Epithelial cell of proximal tubule (primary cell): ENCODE results near the gene RFXANK. TPM values are rescaled to one million over a fixed set of nuclear protein-coding genes. Genes with fewer than 3 reads are reported as not detected.

Experiments
- DNase-seq: peaks from one replicate; pipeline ENCODE4 v3.0.0-alpha.2; 2011; ENCODE audit warnings: low read depth
- H3K4me3 ChIP-seq: 2 replicates; pipeline ENCODE4 v1.5.1; 2011; ENCODE audit warnings: low read depth, mild to moderate bottlenecking, low read length
- total RNA-seq: library from RNA; depleted of rRNA; stranded (reverse); fragments of >200 nt; gene quantifications from 2 replicates; pipeline ENCODE4 v1.2.3, GENCODE V29; 2015
- TF ChIP-seq, protein P1 (sequence below): conservative IDR thresholded peaks from 2 replicates; pipeline ENCODE4 v1.5.1; 2012; ENCODE audit warnings: low read depth, mild to moderate bottlenecking, low read length

Gene RFXANK
- total RNA-seq, 1 donor from 2014 or later, result 95.8 TPM

DNA sequence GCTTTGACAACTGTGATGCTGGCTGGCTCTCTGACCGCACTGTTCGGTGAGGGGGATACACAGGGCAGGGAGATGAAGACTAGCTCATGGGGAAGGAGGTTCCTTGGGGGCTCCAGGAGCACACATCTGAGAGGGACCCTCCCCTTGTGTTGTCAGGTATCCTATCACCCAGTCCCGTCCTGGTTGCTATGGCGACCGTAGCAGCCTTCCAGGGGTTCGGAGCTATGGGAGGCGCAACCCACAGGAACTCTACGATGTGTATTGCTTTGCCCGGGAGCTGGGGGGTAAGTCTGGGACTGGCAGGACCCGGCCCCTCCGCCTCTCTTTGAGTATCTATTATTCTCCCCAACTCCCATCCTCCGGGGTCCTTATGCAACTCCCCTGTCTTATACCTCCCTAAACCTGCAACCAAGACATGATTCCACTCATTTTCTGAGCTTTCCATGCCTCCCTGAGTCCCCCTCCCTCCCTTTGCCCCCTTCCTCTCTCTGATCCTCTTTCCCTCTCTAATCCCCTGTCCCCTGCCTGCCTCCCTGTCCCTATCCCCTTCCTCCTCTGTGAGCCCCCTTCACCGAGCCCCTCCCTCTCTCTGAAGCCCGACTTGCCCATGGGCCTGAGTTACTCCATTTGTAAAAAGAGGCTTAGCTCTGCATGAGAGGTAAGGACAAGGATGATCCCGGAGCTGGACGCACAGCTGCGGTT, 32.2 kb downstream of the RFXANK start:
- TF ChIP-seq, protein P1, sequence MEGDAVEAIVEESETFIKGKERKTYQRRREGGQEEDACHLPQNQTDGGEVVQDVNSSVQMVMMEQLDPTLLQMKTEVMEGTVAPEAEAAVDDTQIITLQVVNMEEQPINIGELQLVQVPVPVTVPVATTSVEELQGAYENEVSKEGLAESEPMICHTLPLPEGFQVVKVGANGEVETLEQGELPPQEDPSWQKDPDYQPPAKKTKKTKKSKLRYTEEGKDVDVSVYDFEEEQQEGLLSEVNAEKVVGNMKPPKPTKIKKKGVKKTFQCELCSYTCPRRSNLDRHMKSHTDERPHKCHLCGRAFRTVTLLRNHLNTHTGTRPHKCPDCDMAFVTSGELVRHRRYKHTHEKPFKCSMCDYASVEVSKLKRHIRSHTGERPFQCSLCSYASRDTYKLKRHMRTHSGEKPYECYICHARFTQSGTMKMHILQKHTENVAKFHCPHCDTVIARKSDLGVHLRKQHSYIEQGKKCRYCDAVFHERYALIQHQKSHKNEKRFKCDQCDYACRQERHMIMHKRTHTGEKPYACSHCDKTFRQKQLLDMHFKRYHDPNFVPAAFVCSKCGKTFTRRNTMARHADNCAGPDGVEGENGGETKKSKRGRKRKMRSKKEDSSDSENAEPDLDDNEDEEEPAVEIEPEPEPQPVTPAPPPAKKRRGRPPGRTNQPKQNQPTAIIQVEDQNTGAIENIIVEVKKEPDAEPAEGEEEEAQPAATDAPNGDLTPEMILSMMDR, result no peak
- no peak for DNase-seq
- H3K4me3 ChIP-seq, result no peak overlapping the region

DNA sequence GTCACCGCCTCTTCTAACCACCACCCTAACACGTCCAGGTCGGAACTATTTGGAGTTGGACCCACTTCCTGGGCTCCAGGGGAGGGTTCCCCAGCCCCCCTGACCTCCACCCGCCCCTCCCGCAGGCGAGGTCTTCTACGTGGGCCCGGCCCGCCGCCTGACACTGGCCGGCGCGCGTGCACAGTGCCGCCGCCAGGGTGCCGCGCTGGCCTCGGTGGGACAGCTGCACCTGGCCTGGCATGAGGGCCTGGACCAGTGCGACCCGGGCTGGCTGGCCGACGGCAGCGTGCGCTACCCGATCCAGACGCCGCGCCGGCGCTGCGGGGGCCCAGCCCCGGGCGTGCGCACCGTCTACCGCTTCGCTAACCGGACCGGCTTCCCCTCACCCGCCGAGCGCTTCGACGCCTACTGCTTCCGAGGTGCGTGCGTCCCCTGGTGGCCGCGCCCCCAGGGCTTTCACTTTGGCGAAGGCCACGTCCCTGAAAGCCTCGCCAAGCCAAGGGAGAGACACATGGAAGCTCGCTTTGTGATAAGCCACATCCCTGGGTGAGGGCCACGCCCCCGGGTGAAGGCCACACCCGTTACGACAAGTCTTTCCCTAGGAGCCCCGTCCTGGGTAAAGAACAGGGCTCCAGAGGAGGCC, 32.9 kb downstream of the RFXANK start:
- DNase-seq, result no peak
- TF ChIP-seq, protein P1, result peak; percentile 72
- peak overlapping the region; percentile 26 for H3K4me3 ChIP-seq

DNA sequence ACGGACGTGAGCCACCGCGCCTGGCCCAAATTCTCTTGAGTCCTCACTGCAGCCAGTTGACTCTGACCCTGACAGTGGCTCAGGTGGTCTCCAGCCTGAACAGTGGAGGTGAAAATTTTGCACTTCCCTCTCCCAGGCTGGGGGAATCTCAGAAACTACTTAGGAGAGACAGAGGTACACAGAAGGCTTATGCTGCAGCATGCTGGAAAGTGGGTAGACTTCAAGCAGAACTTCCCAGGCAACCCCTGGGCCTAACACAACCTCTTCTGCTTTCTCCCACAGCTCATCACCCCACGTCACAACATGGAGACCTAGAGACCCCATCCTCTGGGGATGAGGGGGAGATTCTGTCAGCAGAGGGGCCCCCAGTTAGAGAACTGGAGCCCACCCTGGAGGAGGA, 34.1 kb downstream of the RFXANK start:
- TF ChIP-seq, protein P1, result no peak
- H3K4me3 ChIP-seq, result no peak overlapping the region
- no peak for DNase-seq

DNA sequence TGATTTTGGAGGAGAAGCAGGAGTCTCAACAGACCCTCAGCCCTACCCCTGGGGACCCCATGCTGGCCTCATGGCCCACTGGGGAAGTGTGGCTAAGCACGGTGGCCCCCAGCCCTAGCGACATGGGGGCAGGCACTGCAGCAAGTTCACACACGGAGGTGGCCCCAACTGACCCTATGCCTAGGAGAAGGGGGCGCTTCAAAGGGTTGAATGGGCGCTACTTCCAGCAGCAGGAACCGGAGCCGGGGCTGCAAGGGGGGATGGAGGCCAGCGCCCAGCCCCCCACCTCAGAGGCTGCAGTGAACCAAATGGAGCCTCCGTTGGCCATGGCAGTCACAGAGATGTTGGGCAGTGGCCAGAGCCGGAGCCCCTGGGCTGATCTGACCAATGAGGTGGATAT, 34.6 kb downstream of the RFXANK start:
- H3K4me3 ChIP-seq, result no peak overlapping the region
- TF ChIP-seq, protein P1, result no peak
- DNase-seq, result no peak

DNA sequence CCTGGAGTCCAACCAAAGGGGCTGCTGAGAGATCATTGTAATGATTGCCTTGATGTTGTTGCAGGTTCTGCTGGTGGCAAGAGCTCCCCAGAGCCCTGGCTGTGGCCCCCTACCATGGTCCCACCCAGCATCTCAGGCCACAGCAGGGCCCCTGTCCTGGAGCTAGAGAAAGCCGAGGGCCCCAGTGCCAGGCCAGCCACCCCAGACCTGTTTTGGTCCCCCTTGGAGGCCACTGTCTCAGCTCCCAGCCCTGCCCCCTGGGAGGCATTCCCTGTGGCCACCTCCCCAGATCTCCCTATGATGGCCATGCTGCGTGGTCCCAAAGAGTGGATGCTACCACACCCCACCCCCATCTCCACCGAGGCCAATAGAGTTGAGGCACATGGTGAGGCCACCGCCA, 35.2 kb downstream of the RFXANK start:
- no peak for DNase-seq
- TF ChIP-seq, protein P1, result no peak
- H3K4me3 ChIP-seq, result no peak overlapping the region

DNA sequence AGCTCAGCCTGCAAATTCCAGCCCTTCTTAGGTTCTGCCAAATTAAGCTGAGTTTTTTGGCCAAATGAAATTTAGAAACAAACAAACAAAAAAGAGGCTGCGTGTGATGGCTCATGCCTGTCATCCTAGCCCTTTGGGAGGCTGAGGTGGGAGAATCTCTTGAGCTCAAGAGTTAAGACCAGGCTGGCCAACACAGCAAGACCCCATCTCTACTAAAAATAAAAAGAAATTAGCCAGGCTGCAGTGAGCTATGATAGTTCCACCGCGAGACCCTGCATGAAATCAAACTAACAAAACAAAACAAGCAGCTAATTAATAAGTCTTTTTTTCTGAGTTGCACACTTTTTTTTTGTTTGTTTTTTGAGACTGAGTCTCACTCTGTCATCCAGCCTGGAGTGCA, 37.6 kb downstream of the RFXANK start:
- TF ChIP-seq, protein P1, result no peak
- H3K4me3 ChIP-seq, result no peak overlapping the region
- no peak for DNase-seq

DNA sequence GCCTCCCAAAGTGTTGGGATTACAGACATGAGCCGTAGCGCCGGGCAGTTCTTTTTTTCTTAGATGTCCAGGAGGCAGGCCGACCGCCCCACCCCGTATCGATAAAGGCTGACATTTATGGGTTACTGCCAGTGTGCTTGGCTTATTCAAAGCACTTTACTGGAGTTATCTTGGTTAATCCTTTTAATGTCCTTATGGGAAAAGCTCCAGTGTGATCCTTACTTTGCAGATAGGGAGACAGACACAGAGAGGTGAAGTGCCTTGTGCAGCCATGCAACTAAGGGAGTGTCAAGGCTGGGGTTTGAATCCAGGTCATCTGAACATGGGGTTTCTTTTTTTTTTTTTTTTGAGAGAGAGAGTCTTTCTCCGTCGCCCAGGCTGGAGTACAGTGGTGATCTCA, 38.9 kb downstream of the RFXANK start:
- TF ChIP-seq, protein P1, result no peak
- no peak for DNase-seq

More for the DNA sequence above, 38.9 kb downstream of the RFXANK start:
- no peak overlapping the region for H3K4me3 ChIP-seq
